Measurements from ENCODE around the gene NEURL1.
"Not testable (repeated sequence)": the region's sequence is repeated elsewhere in the genome, so short reads cannot be mapped to it uniquely, and the experiment has no call there.

Gene NEURL1

DNA sequence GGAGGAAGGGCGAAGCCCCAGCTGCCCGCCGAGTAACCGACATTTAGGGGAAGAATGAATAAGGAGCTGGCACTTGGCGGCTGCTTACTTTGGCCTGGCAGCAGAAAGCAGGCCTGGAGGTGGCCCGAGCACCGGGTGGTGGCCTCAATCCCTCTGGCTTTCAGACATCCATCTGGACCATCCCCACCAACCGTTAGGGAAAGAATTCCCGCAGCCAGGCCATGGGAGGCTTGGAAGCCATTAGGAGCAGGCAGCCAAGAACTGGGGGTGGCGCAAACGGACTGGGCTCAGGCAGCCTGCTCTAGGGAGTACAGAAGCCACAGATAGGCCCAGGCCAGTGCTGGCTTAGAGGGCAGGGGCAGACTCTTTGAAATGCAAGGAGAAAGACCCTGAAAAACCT is 132.7 kb downstream of the NEURL1 start:
- no peak for DNase-seq (ENCODE audit: low read depth)
- TF ChIP-seq, protein P1, sequence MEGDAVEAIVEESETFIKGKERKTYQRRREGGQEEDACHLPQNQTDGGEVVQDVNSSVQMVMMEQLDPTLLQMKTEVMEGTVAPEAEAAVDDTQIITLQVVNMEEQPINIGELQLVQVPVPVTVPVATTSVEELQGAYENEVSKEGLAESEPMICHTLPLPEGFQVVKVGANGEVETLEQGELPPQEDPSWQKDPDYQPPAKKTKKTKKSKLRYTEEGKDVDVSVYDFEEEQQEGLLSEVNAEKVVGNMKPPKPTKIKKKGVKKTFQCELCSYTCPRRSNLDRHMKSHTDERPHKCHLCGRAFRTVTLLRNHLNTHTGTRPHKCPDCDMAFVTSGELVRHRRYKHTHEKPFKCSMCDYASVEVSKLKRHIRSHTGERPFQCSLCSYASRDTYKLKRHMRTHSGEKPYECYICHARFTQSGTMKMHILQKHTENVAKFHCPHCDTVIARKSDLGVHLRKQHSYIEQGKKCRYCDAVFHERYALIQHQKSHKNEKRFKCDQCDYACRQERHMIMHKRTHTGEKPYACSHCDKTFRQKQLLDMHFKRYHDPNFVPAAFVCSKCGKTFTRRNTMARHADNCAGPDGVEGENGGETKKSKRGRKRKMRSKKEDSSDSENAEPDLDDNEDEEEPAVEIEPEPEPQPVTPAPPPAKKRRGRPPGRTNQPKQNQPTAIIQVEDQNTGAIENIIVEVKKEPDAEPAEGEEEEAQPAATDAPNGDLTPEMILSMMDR (IDR thresholded peaks at IDR 0.05; ENCODE audit: control insufficient read depth, extremely low read depth, insufficient read depth), result no peak
- no peak overlapping the region for H3K4me3 ChIP-seq (ENCODE audit: low read depth, low read length)

DNA sequence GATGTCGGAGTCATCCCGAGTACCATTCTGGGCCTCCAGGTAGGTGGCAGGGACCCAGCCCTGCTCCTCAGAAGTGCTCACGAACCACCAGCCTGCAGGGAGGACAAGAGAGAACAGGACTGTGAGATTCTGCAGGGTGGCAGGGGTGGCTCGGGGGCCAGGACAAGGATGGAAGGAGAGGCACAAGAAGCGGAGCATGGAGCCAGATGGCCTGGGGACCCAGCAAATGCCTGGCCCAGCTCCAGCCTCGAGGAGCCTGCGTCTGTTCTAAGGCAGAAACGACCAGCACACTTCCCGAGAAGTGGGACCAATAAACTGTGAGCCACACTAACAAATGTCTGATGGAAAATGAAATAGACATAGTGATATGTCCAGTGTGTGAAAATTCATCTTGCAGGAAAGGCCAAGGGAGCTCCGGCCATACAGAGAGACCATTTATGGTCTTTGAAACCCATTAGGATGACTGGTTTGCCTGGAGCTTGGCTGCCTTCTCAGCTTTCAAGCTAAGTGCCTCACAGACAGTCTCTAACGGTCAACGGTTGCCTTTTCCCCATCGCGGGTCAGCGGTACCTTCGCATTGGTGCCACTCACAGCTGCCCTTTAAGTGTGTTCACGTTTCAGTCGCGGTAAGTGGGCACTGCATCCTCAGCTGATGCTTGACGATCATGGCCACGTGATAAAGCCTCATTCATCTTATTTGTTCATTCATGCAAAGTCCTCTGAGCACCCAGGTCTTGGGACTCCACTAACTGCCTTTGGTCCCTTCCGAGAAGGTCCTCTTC is 133.8 kb downstream of the NEURL1 start:
- H3K4me3 ChIP-seq (ENCODE audit: low read depth, low read length), result no peak overlapping the region
- TF ChIP-seq, protein P1 (IDR thresholded peaks at IDR 0.05; ENCODE audit: control insufficient read depth, extremely low read depth, insufficient read depth), result no peak
- no peak for DNase-seq (ENCODE audit: low read depth)

DNA sequence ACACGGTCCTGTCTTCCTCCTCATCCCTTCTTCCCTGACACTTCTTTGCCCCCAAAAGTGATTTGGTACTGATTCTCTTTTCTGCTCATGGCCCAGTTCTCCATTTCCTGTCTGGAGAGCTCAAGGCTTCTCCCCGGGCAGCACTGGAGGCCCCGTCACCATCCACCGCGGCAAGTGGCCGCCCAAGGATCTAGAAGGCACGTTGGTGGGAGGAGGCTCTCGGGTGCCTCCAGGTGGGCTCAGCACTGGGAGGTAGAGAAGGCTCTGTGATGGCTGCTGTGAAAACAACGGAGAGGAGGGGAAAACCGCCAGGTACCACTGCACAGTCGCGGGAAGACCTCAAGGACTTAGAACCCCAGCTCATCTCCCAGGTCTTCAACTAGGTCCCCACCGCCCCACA is 134.4 kb downstream of the NEURL1 start:
- H3K4me3 ChIP-seq (ENCODE audit: low read depth, low read length), result no peak overlapping the region
- no peak for DNase-seq (ENCODE audit: low read depth)
- TF ChIP-seq, protein P1 (IDR thresholded peaks at IDR 0.05; ENCODE audit: control insufficient read depth, extremely low read depth, insufficient read depth), result no peak

DNA sequence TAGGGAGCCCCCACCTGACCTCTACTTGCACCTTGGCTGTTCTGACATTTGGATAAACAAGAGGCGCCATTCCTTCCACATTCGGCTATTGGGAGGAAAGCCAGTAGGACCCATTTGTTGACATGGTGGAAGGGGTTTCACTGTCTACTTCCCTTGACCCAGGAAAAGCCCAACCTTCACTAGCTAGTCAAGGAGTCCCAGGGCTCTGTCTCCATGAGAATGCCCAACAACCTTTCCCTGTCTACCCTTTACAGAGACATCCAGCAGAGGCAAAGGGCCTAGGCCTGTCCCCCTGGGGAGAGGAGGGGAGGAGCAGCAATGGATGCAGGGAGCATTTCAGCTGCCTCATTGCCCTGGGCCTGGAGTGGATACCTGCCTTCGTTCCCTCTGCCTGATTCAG is 136.1 kb downstream of the NEURL1 start:
- no peak overlapping the region for H3K4me3 ChIP-seq (ENCODE audit: low read depth, low read length)
- no peak for DNase-seq (ENCODE audit: low read depth)
- TF ChIP-seq, protein P1 (IDR thresholded peaks at IDR 0.05; ENCODE audit: control insufficient read depth, extremely low read depth, insufficient read depth), result no peak

DNA sequence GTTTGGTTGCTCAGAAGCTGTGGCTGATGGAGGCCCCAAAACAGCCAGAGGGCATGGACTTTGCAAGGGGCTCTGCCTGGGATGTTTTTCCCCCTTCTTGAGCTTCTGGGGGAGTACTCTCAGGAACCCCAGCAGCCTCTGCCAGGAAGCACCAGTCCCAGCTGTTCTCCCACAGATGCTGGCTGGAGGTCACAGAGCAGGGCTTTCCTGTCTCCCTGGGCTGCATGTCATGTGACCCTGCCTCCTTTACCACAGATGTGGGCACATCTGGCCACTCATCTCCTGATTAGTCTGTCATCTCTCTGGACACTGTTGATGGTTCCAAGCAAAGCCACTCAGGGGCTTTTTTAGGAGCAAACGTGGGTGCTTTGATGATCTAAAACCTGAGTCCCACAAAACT is 136.7 kb downstream of the NEURL1 start:
- TF ChIP-seq, protein P1 (IDR thresholded peaks at IDR 0.05; ENCODE audit: control insufficient read depth, extremely low read depth, insufficient read depth), result no peak
- no peak overlapping the region for H3K4me3 ChIP-seq (ENCODE audit: low read depth, low read length)
- DNase-seq (ENCODE audit: low read depth), result no peak

DNA sequence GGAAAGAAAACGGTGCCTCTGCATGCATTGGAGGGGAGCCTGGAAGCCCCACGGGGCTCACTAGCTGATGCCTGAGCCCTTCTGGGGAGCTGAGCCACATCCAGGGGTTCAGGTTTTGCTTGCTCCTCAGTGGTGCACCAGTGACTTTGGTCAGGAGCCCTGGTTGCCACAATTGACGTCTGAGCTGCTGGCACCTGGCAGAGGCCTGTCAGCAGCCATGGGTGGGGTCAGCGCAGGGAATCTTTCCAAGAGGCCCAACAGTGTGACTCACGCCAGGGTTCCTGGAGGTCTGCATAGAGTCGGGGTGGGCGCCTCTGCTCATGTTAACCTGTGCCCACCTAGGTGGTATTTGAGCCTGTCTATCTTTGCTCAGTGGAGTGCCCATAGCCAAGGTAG is 138.7 kb downstream of the NEURL1 start:
- no peak overlapping the region for H3K4me3 ChIP-seq (ENCODE audit: low read depth, low read length)
- DNase-seq (ENCODE audit: low read depth), result no peak
- TF ChIP-seq, protein P1 (IDR thresholded peaks at IDR 0.05; ENCODE audit: control insufficient read depth, extremely low read depth, insufficient read depth), result no peak

DNA sequence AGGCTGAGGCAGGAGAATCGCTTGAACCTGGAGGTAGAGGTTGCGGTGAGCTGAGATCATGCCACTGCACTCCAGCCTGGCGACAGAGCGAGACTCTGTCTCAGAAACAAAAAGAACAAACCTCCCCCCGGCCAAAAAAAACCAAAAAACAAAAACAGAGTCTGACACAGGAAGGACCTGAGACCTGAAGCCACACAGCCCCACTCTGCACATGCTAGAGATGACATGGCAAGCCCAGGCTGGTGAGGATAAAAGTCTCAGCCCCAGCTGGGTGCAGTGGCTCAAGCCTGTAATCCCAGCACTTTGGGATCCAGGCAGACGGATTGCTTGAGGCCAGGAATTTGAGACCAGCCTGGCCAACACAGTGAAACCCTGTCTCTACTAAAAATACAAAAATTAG is 139.4 kb downstream of the NEURL1 start:
- not testable (repeated sequence) for H3K4me3 ChIP-seq (ENCODE audit: low read depth, low read length); DNase-seq (ENCODE audit: low read depth)

Data from LNCaP clone FGC (cell line).